HT-29 (cell line): ENCODE results near the gene FHIT. TPM values are rescaled to one million over a fixed set of nuclear protein-coding genes. Genes with fewer than 3 reads are reported as not detected.
"Not testable (repeated sequence)": the region's sequence is repeated elsewhere in the genome, so short reads cannot be mapped to it uniquely, and the experiment has no call there.

Experiments used
- DNase-seq: peaks from one replicate; pipeline ENCODE4 v3.0.0-alpha.2; 2015; ENCODE audit warnings: low spot score
- total RNA-seq: library from RNA; depleted of rRNA; stranded (reverse); fragments of >200 nt; shearing (Covaris generic); gene quantifications from 2 replicates; pipeline ENCODE4 v1.2.3, GENCODE V29; 2014

The FHIT gene
- total RNA-seq, 1 experiment from 2014 or later, result not detected

GRCh38 chr3:61117045-61117898, 134.0 kb downstream of the FHIT start:
- no peak for DNase-seq

- DNase-seq, result no peak
Observed at GRCh38 chr3:61114316-61114953, 136.8 kb downstream of the FHIT start.

GRCh38 chr3:61111825-61112224, 139.4 kb downstream of the FHIT start:
- no peak for DNase-seq

- DNase-seq, result no peak
Observed at GRCh38 chr3:61110576-61110975, 140.7 kb downstream of the FHIT start.

GRCh38 chr3:61108247-61109019, 142.8 kb downstream of the FHIT start:
- no peak for DNase-seq

- DNase-seq, result no peak
Observed at GRCh38 chr3:61094608-61095007, 156.6 kb downstream of the FHIT start.

- DNase-seq, result no peak
Observed at GRCh38 chr3:61093364-61093763, 157.9 kb downstream of the FHIT start.

GRCh38 chr3:61092870-61093269, 158.4 kb downstream of the FHIT start:
- no peak for DNase-seq

- DNase-seq, result no peak
Observed at GRCh38 chr3:61090389-61091169, 160.7 kb downstream of the FHIT start.

GRCh38 chr3:61087465-61087864, 163.8 kb downstream of the FHIT start:
- DNase-seq, result no peak

GRCh38 chr3:61081554-61081953, 169.7 kb downstream of the FHIT start:
- DNase-seq, result no peak

GRCh38 chr3:61080737-61081445, 170.4 kb downstream of the FHIT start:
- DNase-seq, result no peak

- DNase-seq, result no peak
Observed at GRCh38 chr3:61078048-61078752, 173.1 kb downstream of the FHIT start.

- no peak for DNase-seq
Observed at GRCh38 chr3:61077551-61077950, 173.7 kb downstream of the FHIT start.

GRCh38 chr3:61074783-61075182, 176.5 kb downstream of the FHIT start:
- DNase-seq, result no peak

- no peak for DNase-seq
Observed at GRCh38 chr3:61073566-61074165, 177.6 kb downstream of the FHIT start.

GRCh38 chr3:61068084-61068483, 183.2 kb downstream of the FHIT start:
- DNase-seq, result no peak

GRCh38 chr3:61066800-61067199, 184.5 kb downstream of the FHIT start:
- no peak for DNase-seq

GRCh38 chr3:61066222-61066621, 185.0 kb downstream of the FHIT start:
- DNase-seq, result not testable (repeated sequence)
